Upper lobe of left lung (tissue), 4 donors: ENCODE data around the gene NUP210.

ENCODE experiments used
- CTCF ChIP-seq, 6 experiments: fragments of 450-650 bp in 4 of 6; fragments of 200-600 bp in 2 of 6; sonication (generic) in 2 of 6; IDR thresholded peaks; one replicate each; pipeline ENCODE4 v1.5.1; 2016 to 2019; ENCODE audit warnings: antibody characterized with exemption in 6 of 6
- EP300 ChIP-seq, 4 donors: sonication (generic); formaldehyde crosslinking; IDR thresholded peaks; one replicate each; pipeline ENCODE4 v1.5.1; 2017; ENCODE audit warnings: antibody characterized with exemption in 4 of 4, control low read depth in 2 of 4
- POLR2A ChIP-seq, 4 donors: fragments of 450-650 bp; IDR thresholded peaks; one replicate each; pipeline ENCODE4 v1.5.1; 2016 to 2017; ENCODE audit warnings: antibody characterized with exemption in 4 of 4, mild to moderate bottlenecking in 2 of 4
- POLR2AphosphoS5 ChIP-seq, 2 donors: sonication (generic); formaldehyde crosslinking; IDR thresholded peaks; one replicate each; pipeline ENCODE4 v1.5.1; 2017; ENCODE audit warnings: antibody characterized with exemption in 2 of 2

GRCh38 chr3:13277196-13277813, 142.8 kb downstream of the NUP210 start:
- TF ChIP-seq CTCF (IDR thresholded peaks at IDR 0.05) (no peak), POLR2AphosphoS5 (IDR thresholded peaks at IDR 0.05) (peak in 1 of 2 donors; percentile 12), POLR2A (IDR thresholded peaks at IDR 0.05) (no peak), EP300 (IDR thresholded peaks at IDR 0.05) (no peak)
